Neural cell (in vitro differentiated cells): Measurements from ENCODE around the gene PDE4D. TPM values are rescaled to one million over a fixed set of nuclear protein-coding genes. Genes with fewer than 3 reads are reported as not detected.

Experiments used
- H2AFZ ChIP-seq: fragments of 200-600, 300-800 bp; sonication (generic), shearing (Covaris generic); 2 replicates; pipeline ENCODE4 v1.6.0; 2014; ENCODE audit warnings: low read depth, mild to moderate bottlenecking, antibody characterized with exemption, low read length, moderate library complexity
- H3F3A ChIP-seq: fragments of 200-600 bp; shearing (Covaris generic); 2 replicates; pipeline ENCODE4 v1.6.1; 2016; ENCODE audit warnings: mild to moderate bottlenecking, moderate library complexity, mixed read lengths, antibody characterized with exemption, low read length; ENCODE audit not compliant: insufficient read depth, poor library complexity, severe bottlenecking
- H3K27ac ChIP-seq: fragments of 200-600, 300-800 bp; sonication (generic), shearing (Covaris generic); 2 replicates; pipeline ENCODE4 v1.5.1; 2014; ENCODE audit warnings: mild to moderate bottlenecking, low read length, moderate library complexity
- H3K27me3 ChIP-seq: fragments of 300-800, 200-600 bp; sonication (generic), shearing (Covaris generic); 2 replicates; pipeline ENCODE4 v1.6.0; 2014; ENCODE audit warnings: mild to moderate bottlenecking, low read depth, low read length, moderate library complexity; ENCODE audit not compliant: insufficient read depth
- H3K36me3 ChIP-seq: fragments of 300-800, 200-600 bp; sonication (generic), shearing (Covaris generic); 2 replicates; pipeline ENCODE4 v1.5.1; 2014; ENCODE audit warnings: mild to moderate bottlenecking, antibody characterized with exemption, low read length, moderate library complexity; ENCODE audit not compliant: insufficient read depth
- H3K4me2 ChIP-seq: fragments of 300-800, 200-600 bp; sonication (generic), shearing (Covaris generic); 2 replicates; pipeline ENCODE4 v1.6.0; 2014; ENCODE audit warnings: mild to moderate bottlenecking, low read length
- H3K4me3 ChIP-seq: fragments of 300-800, 200-600 bp; sonication (generic), shearing (Covaris generic); 2 replicates; pipeline ENCODE4 v1.5.1; 2014; ENCODE audit warnings: mild to moderate bottlenecking, low read length, moderate library complexity
- H3K79me2 ChIP-seq: fragments of 200-600 bp; shearing (Covaris generic); replicated peaks from 2 replicates; pipeline ENCODE4 v1.6.0; 2014; ENCODE audit warnings: mild to moderate bottlenecking, low read length, moderate library complexity; ENCODE audit not compliant: insufficient read depth
- H3K9ac ChIP-seq: fragments of 300-800, 200-600 bp; sonication (generic), shearing (Covaris generic); 2 replicates; pipeline ENCODE4 v1.6.1; 2016; ENCODE audit warnings: mild to moderate bottlenecking, low read length, mixed read lengths
- H3K9me2 ChIP-seq: fragments of 200-600 bp; shearing (Covaris generic); 2 replicates; pipeline ENCODE4 v1.6.1; 2016; ENCODE audit warnings: mild to moderate bottlenecking, low read length, mixed read lengths; ENCODE audit not compliant: insufficient read depth
- H3K9me3 ChIP-seq: fragments of 200-600, 300-800 bp; sonication (generic), shearing (Covaris generic); 2 replicates; pipeline ENCODE4 v1.6.1; 2016; ENCODE audit warnings: mild to moderate bottlenecking, mixed run types, low read length, moderate library complexity, mixed read lengths
- H4K20me1 ChIP-seq: fragments of 200-600 bp; shearing (Covaris generic); 2 replicates; pipeline ENCODE4 v1.6.1; 2016; ENCODE audit warnings: mild to moderate bottlenecking, mixed run types; ENCODE audit not compliant: insufficient read depth
- EP300 ChIP-seq: fragments of 450-650 bp; conservative IDR thresholded peaks from 2 replicates; pipeline ENCODE4 v1.6.1; 2014; ENCODE audit warnings: antibody characterized with exemption, mild to moderate bottlenecking, moderate library complexity; ENCODE audit not compliant: poor library complexity, severe bottlenecking
- EZH2 ChIP-seq: fragments of 200-600, 300-800 bp; shearing (Covaris generic), sonication (generic); IDR thresholded peaks from 2 replicates; pipeline ENCODE4 v1.6.1; 2014; ENCODE audit warnings: antibody characterized with exemption, low read length, borderline replicate concordance, mild to moderate bottlenecking; ENCODE audit not compliant: insufficient read depth, poor library complexity, severe bottlenecking
- MXI1 ChIP-seq: fragments of 450-650 bp; conservative IDR thresholded peaks from 2 replicates; pipeline ENCODE4 v1.6.1; 2014; ENCODE audit warnings: antibody characterized with exemption, mild to moderate bottlenecking; ENCODE audit not compliant: poor library complexity, severe bottlenecking
- POLR2AphosphoS5 ChIP-seq: IDR thresholded peaks from 2 replicates; pipeline ENCODE4 v1.6.1; 2012
- RAD21 ChIP-seq: fragments of 450-650 bp; conservative IDR thresholded peaks from 2 replicates; pipeline ENCODE4 v1.6.1; 2014; ENCODE audit warnings: antibody characterized with exemption, mild to moderate bottlenecking, moderate library complexity
- SMC3 ChIP-seq: fragments of 450-650 bp; conservative IDR thresholded peaks from 2 replicates; pipeline ENCODE4 v1.6.1; 2014; ENCODE audit warnings: antibody characterized with exemption, mild to moderate bottlenecking, moderate library complexity; ENCODE audit not compliant: poor library complexity
- TAF1 ChIP-seq: IDR thresholded peaks from 2 replicates; pipeline ENCODE4 v1.6.1; 2012; ENCODE audit warnings: low read depth
- polyA plus RNA-seq: library from polyadenylated mRNA; depleted of rRNA; stranded (reverse); fragments of >200 nt; gene quantifications from 2 replicates; pipeline ENCODE4 v1.2.3, GENCODE V29; 2014
- TF ChIP-seq, protein P1 (sequence below): IDR thresholded peaks from 2 replicates; pipeline ENCODE4 v1.6.1; 2012; ENCODE audit warnings: borderline replicate concordance
- TF ChIP-seq, protein P2 (sequence below): fragments of 450-650 bp; IDR thresholded peaks from 2 replicates; pipeline ENCODE4 v1.5.1; 2014; ENCODE audit warnings: antibody characterized with exemption, mild to moderate bottlenecking, moderate library complexity; ENCODE audit not compliant: poor library complexity, severe bottlenecking

The PDE4D gene
- polyA plus RNA-seq, 1 donor from 2014 or later, result 42.8 TPM

DNA sequence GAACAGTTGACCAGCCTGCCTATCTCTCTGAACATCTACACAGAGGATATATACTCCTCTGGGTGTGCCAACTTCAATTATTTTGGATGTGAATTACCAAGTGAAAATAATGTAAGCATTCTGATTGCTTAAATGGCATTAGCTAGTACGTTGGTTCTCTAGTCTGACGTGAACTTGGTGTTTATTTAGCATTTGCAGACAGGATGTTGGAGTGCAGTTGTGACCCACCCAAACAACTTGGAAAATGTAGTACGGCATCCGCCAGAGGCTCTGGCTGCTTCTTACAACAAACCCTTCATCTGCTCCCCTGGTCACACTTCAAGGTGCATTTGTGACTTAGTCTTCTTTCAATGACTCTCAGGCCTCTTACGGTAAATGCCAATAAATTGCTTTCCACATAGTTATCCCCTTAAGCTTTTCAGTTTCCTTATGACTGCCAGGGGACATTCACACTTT, 616.6 kb downstream of the PDE4D start:
- Histone ChIP-seq H3K4me2 (no peak overlapping the region), H3K36me3 (no peaks in the 10 kb centered on the region), H3K9me3 (no peaks in the 10 kb centered on the region), H3K79me2 (no peaks in the 10 kb centered on the region), H3K9me2 (no peaks in the 10 kb centered on the region), H3K27ac (no peak overlapping the region), H3F3A (no peaks in the 10 kb centered on the region), H3K9ac (no peak overlapping the region), H3K27me3 (no peaks in the 10 kb centered on the region), H4K20me1 (no peaks in the 10 kb centered on the region), H3K4me3 (no peak overlapping the region), H2AFZ (no peak overlapping the region)
- TF ChIP-seq TAF1 (no peak), EZH2 (no peak), POLR2AphosphoS5 (no peak), MXI1 (no peak), RAD21 (no peak), SMC3 (no peak), EP300 (no peak)
- TF ChIP-seq, protein P1, sequence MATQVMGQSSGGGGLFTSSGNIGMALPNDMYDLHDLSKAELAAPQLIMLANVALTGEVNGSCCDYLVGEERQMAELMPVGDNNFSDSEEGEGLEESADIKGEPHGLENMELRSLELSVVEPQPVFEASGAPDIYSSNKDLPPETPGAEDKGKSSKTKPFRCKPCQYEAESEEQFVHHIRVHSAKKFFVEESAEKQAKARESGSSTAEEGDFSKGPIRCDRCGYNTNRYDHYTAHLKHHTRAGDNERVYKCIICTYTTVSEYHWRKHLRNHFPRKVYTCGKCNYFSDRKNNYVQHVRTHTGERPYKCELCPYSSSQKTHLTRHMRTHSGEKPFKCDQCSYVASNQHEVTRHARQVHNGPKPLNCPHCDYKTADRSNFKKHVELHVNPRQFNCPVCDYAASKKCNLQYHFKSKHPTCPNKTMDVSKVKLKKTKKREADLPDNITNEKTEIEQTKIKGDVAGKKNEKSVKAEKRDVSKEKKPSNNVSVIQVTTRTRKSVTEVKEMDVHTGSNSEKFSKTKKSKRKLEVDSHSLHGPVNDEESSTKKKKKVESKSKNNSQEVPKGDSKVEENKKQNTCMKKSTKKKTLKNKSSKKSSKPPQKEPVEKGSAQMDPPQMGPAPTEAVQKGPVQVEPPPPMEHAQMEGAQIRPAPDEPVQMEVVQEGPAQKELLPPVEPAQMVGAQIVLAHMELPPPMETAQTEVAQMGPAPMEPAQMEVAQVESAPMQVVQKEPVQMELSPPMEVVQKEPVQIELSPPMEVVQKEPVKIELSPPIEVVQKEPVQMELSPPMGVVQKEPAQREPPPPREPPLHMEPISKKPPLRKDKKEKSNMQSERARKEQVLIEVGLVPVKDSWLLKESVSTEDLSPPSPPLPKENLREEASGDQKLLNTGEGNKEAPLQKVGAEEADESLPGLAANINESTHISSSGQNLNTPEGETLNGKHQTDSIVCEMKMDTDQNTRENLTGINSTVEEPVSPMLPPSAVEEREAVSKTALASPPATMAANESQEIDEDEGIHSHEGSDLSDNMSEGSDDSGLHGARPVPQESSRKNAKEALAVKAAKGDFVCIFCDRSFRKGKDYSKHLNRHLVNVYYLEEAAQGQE, result no peak
- TF ChIP-seq, protein P2, sequence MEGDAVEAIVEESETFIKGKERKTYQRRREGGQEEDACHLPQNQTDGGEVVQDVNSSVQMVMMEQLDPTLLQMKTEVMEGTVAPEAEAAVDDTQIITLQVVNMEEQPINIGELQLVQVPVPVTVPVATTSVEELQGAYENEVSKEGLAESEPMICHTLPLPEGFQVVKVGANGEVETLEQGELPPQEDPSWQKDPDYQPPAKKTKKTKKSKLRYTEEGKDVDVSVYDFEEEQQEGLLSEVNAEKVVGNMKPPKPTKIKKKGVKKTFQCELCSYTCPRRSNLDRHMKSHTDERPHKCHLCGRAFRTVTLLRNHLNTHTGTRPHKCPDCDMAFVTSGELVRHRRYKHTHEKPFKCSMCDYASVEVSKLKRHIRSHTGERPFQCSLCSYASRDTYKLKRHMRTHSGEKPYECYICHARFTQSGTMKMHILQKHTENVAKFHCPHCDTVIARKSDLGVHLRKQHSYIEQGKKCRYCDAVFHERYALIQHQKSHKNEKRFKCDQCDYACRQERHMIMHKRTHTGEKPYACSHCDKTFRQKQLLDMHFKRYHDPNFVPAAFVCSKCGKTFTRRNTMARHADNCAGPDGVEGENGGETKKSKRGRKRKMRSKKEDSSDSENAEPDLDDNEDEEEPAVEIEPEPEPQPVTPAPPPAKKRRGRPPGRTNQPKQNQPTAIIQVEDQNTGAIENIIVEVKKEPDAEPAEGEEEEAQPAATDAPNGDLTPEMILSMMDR, result no peak

DNA sequence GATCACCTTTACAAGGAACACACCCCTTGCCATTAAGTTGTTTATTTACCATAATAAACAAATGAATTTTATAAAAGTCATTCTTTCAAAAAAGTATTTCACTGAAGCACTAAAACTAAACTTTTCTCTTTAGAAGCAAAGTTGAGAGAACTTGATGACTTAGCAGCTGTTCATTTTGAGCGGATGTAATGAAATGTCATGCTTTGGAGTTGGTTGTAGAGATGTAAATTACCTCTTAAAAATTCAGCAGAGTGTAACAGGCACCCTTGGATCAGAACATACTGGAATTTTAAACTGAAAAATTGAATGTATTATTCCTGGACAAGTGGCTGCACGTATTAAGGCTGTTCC, 617.2 kb downstream of the PDE4D start:
- Histone ChIP-seq H3K9ac (no peak overlapping the region), H3K9me2 (no peaks in the 10 kb centered on the region), H3K9me3 (no peaks in the 10 kb centered on the region), H3K4me2 (peak overlapping the region; percentile 47), H3K27ac (no peak overlapping the region), H4K20me1 (no peaks in the 10 kb centered on the region), H3K27me3 (no peaks in the 10 kb centered on the region), H3K4me3 (peak overlapping the region; percentile 60), H3F3A (no peaks in the 10 kb centered on the region), H3K36me3 (no peaks in the 10 kb centered on the region), H3K79me2 (no peaks in the 10 kb centered on the region), H2AFZ (no peak overlapping the region)
- no peak for TF ChIP-seq EP300
- TF ChIP-seq, protein P1, result no peak
- no peak for TF ChIP-seq SMC3
- no peak for TF ChIP-seq POLR2AphosphoS5
- TF ChIP-seq TAF1, result no peak
- no peak for TF ChIP-seq EZH2
- TF ChIP-seq MXI1, result no peak
- TF ChIP-seq RAD21, result no peak
- TF ChIP-seq, protein P2, result no peak
